HG02610 (cell line): ENCODE data around the gene MEN1.
"Not testable (repeated sequence)": the region's sequence is repeated elsewhere in the genome, so short reads cannot be mapped to it uniquely, and the experiment has no call there.

Experiments
- ATAC-seq: cut with Tn5 transposase; IDR thresholded peaks from one replicate; pipeline ENCODE4 v1.9.1; 2021; ENCODE audit warnings: mild to moderate bottlenecking, moderate library complexity; ENCODE audit not compliant: unreplicated experiment

Gene MEN1

GRCh38 chr11:64846998-64847666, 36.8 kb upstream of the MEN1 start:
- no peak for ATAC-seq

GRCh38 chr11:64845776-64846129, 35.4 kb upstream of the MEN1 start:
- ATAC-seq = not testable (repeated sequence)

GRCh38 chr11:64845129-64845775, 34.9 kb upstream of the MEN1 start:
- ATAC-seq = no peak

GRCh38 chr11:64844330-64845128, 34.2 kb upstream of the MEN1 start, which contains the start of gene CDC42BPG:
TSS of gene CDC42BPG (minus strand) at chr11:64844653. CDS start at chr11:64844569, 84 bp downstream.
- ATAC-seq = no peak

GRCh38 chr11:64843686-64844329, 33.5 kb upstream of the MEN1 start:
- no peak for ATAC-seq

- no peak for ATAC-seq
These were observed 32.7 kb upstream of the MEN1 start for GRCh38 chr11:64842851-64843685.

- no peak for ATAC-seq
These were observed 32.0 kb upstream of the MEN1 start for GRCh38 chr11:64842366-64842759.

- no peak for ATAC-seq
These were observed 31.4 kb upstream of the MEN1 start for GRCh38 chr11:64841592-64842365.

- no peak for ATAC-seq
These were observed 29.8 kb upstream of the MEN1 start for GRCh38 chr11:64839887-64840782.

- ATAC-seq = no peak
These were observed 29.0 kb upstream of the MEN1 start for GRCh38 chr11:64839335-64839734.

GRCh38 chr11:64838600-64839334, 28.4 kb upstream of the MEN1 start:
- no peak for ATAC-seq

GRCh38 chr11:64837887-64838351, 27.6 kb upstream of the MEN1 start:
- ATAC-seq = no peak

- ATAC-seq = no peak
These were observed 26.2 kb upstream of the MEN1 start for GRCh38 chr11:64836448-64837072.

GRCh38 chr11:64835616-64836447, 25.5 kb upstream of the MEN1 start:
- no peak for ATAC-seq

GRCh38 chr11:64834723-64835615, 24.6 kb upstream of the MEN1 start:
- ATAC-seq = no peak
